Astrocyte of the spinal cord (primary cell): ENCODE measurements around the gene FES.

Experiments used
- DNase-seq: peaks from one replicate; pipeline ENCODE4 v3.0.0; 2011; ENCODE audit warnings: low read depth, low spot score
- H3K4me3 ChIP-seq: 2 replicates; pipeline ENCODE4 v1.5.1; 2011; ENCODE audit warnings: low read depth, mild to moderate bottlenecking, low read length, moderate library complexity
- CTCF ChIP-seq: IDR thresholded peaks from 2 replicates; pipeline ENCODE4 v1.5.1; 2012; ENCODE audit warnings: low read depth, mild to moderate bottlenecking, low read length, inconsistent platforms
- in situ Hi-C: cut with HindIII; loops from 2 replicates; pipeline ENCODE4 v1.10.0; 2017; ENCODE audit warnings: low sequenced_read_pairs

Gene FES

GRCh38 chr15:90909976-90910375, 25.7 kb downstream of the FES start:
- no peak for TF ChIP-seq CTCF
- no peak for DNase-seq
- in situ Hi-C loops: no loop called here
- H3K4me3 ChIP-seq: no peak overlapping the region

DNA sequence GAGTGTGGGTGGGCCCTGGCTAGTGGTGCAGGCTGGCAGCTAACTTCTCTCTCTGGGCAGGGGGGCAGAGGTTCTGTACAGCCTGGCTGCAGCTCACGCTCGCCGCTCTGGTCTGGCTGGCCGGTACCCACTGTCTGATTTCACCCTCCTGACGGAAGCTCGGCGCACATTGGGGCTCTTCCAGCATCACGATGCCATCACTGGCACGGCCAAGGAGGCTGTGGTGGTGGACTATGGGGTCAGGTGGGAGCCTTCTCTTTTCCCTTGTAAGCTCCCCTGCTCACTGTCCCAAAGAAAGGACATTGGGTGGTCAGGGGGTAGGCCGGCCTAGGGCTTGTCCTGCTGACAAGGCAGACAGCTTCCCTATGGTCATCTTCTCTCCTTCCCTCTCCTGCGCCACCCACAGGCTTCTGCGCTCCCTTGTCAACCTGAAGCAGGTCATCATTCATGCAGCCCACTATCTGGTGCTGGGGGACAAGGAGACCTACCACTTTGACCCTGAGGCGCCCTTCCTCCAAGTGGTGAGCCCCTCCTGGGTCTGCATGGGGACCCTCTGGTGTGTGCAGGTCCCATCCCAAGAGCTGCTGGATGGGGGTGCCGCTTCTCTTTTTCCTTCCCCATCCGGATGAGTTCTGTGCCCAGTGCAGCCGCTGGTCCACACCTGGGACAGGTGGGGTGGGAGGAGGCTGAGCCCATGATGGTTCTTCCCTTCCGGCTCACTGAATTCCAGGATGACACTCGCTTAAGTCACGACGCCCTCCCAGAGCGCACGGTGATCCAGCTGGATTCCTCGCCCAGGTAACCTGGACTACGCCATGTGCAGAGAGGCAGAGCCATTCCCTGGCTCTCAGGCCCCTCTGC, 26.4 kb downstream of the FES start:
- in situ Hi-C loops: no loop called here
- H3K4me3 ChIP-seq: no peak overlapping the region
- DNase-seq: no peak
- TF ChIP-seq CTCF: no peak

GRCh38 chr15:90911302-90911623, 27.0 kb downstream of the FES start:
- DNase-seq: no peak
- no peak overlapping the region for H3K4me3 ChIP-seq
- in situ Hi-C loops: no loop called here
- TF ChIP-seq CTCF: no peak

DNA sequence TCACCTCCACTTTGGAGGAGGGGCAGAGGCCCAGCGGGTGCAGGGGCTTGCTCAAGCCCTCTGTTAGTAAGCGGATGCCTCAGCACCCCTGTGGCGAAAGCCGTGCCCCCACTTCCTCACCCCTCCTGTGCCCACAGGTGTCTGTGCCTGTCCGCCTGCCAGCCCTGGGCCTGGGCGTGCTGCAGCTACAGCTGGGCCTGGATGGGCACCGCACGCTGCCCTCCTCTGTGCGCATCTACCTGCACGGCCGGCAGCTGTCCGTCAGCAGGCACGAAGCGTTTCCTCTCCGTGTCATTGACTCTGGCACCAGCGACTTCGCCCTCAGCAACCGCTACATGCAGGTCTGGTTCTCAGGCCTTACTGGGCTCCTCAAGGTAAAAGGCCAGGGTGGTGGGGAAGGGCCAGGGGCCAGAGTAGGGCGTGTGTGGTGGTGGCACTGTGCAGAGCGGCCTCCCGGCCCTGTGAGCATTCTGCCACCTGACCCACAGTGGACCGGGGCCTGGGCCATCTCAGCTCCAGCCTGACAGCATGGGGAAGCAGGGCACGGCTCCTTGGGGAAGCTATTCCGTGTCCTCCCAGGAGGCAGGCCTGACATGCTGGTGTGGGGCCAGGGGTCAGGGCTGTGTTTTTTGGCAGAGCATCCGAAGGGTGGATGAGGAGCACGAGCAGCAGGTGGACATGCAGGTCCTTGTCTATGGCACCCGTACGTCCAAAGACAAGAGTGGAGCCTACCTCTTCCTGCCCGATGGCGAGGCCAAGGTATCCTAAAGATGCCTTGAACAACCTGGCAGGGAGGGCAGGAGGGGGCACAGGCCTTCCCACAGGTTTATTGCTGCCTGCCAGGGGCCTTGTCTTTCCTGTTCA, 27.8 kb downstream of the FES start:
- no peak overlapping the region for H3K4me3 ChIP-seq
- no peak for DNase-seq
- in situ Hi-C loops: no loop called here
- no peak for TF ChIP-seq CTCF

- in situ Hi-C loops: no loop called here
- DNase-seq: no peak
- TF ChIP-seq CTCF: no peak
- no peak overlapping the region for H3K4me3 ChIP-seq
Observed at GRCh38 chr15:90912770-90913075, 28.4 kb downstream of the FES start.

- DNase-seq: no peak
- in situ Hi-C loops: no loop called here
Observed at GRCh38 chr15:90913398-90913944, 29.2 kb downstream of the FES start.

More at GRCh38 chr15:90913398-90913944, 29.2 kb downstream of the FES start:
- TF ChIP-seq CTCF: no peak
- no peak overlapping the region for H3K4me3 ChIP-seq
